ENCODE data around the gene GP5. TPM values are rescaled to one million over a fixed set of nuclear protein-coding genes. Genes with fewer than 3 reads are reported as not detected.

GP5 gene
- total and polyA plus RNA-seq, 2 of the 13 experiments (the other 11 are each of a cell fraction or from before 2014, with no cell fraction given), result not detected

- TF ChIP-seq SP140L (CRISPR knock-in tag; IDR thresholded peaks at IDR 0.05; ENCODE audit: borderline replicate concordance) (no peak), ZNF20 (CRISPR knock-in tag; IDR thresholded peaks at IDR 0.05) (no peak), ZNF570 (CRISPR knock-in tag; IDR thresholded peaks at IDR 0.05; ENCODE audit: borderline replicate concordance) (no peak), SNAPC5 (CRISPR knock-in tag; IDR thresholded peaks at IDR 0.05; ENCODE audit: borderline replicate concordance) (no peak), ZNF263 (CRISPR knock-in tag; IDR thresholded peaks at IDR 0.05) (no peak), TP53 (CRISPR knock-in tag; conservative IDR thresholded peaks at IDR 0.05) (no peak), ELF1 (CRISPR knock-in tag; IDR thresholded peaks at IDR 0.05) (peak; percentile 21; the same call in 1 of the 2 replicates), HDAC1 (CRISPR knock-in tag; IDR thresholded peaks at IDR 0.05) (peak; percentile 36; the same call in 1 of the 2 replicates), NFYC (CRISPR knock-in tag; IDR thresholded peaks at IDR 0.05) (no peak), ZNF670 (CRISPR knock-in tag; IDR thresholded peaks at IDR 0.05; ENCODE audit: borderline replicate concordance) (no peak), MZF1 (CRISPR knock-in tag; IDR thresholded peaks at IDR 0.05; ENCODE audit: borderline replicate concordance) (no peak), GZF1 (CRISPR knock-in tag; IDR thresholded peaks at IDR 0.05) (no peak), NFKB2 (CRISPR knock-in tag; IDR thresholded peaks at IDR 0.05; ENCODE audit: borderline replicate concordance) (no peak), KAT8 (CRISPR knock-in tag; IDR thresholded peaks at IDR 0.05) (0 out of 2 replicates have a peak, but pooled peaks have one; percentile 30), ZNF704 (CRISPR knock-in tag; IDR thresholded peaks at IDR 0.05; ENCODE audit: borderline replicate concordance) (no peak), ATAD3A (CRISPR knock-in tag; IDR thresholded peaks at IDR 0.05) (no peak), SNRNP70 (IDR thresholded peaks at IDR 0.05; ENCODE audit: low read depth, low read length) (no peak), NR3C1 (CRISPR knock-in tag; IDR thresholded peaks at IDR 0.05) (no peak), EED (CRISPR knock-in tag; IDR thresholded peaks at IDR 0.05) (no peak), ATF2 (CRISPR knock-in tag; IDR thresholded peaks at IDR 0.05) (no peak), ZZZ3 (CRISPR knock-in tag; IDR thresholded peaks at IDR 0.05; ENCODE audit: borderline replicate concordance) (no peak)
- TF ChIP-seq, protein P1, sequence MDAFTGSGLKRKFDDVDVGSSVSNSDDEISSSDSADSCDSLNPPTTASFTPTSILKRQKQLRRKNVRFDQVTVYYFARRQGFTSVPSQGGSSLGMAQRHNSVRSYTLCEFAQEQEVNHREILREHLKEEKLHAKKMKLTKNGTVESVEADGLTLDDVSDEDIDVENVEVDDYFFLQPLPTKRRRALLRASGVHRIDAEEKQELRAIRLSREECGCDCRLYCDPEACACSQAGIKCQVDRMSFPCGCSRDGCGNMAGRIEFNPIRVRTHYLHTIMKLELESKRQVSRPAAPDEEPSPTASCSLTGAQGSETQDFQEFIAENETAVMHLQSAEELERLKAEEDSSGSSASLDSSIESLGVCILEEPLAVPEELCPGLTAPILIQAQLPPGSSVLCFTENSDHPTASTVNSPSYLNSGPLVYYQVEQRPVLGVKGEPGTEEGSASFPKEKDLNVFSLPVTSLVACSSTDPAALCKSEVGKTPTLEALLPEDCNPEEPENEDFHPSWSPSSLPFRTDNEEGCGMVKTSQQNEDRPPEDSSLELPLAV (CRISPR knock-in tag; conservative IDR thresholded peaks at IDR 0.05; ENCODE audit: low read depth), result no peak
- TF ChIP-seq, protein P2, sequence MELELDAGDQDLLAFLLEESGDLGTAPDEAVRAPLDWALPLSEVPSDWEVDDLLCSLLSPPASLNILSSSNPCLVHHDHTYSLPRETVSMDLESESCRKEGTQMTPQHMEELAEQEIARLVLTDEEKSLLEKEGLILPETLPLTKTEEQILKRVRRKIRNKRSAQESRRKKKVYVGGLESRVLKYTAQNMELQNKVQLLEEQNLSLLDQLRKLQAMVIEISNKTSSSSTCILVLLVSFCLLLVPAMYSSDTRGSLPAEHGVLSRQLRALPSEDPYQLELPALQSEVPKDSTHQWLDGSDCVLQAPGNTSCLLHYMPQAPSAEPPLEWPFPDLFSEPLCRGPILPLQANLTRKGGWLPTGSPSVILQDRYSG (CRISPR knock-in tag; IDR thresholded peaks at IDR 0.05), result no peak
- TF ChIP-seq, protein P3, sequence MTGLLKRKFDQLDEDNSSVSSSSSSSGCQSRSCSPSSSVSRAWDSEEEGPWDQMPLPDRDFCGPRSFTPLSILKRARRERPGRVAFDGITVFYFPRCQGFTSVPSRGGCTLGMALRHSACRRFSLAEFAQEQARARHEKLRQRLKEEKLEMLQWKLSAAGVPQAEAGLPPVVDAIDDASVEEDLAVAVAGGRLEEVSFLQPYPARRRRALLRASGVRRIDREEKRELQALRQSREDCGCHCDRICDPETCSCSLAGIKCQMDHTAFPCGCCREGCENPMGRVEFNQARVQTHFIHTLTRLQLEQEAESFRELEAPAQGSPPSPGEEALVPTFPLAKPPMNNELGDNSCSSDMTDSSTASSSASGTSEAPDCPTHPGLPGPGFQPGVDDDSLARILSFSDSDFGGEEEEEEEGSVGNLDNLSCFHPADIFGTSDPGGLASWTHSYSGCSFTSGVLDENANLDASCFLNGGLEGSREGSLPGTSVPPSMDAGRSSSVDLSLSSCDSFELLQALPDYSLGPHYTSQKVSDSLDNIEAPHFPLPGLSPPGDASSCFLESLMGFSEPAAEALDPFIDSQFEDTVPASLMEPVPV (CRISPR knock-in tag; IDR thresholded peaks at IDR 0.05), result no peak
- TF ChIP-seq, protein P4, sequence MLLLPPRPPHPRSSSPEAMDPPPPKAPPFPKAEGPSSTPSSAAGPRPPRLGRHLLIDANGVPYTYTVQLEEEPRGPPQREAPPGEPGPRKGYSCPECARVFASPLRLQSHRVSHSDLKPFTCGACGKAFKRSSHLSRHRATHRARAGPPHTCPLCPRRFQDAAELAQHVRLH (CRISPR knock-in tag; IDR thresholded peaks at IDR 0.05; ENCODE audit: borderline replicate concordance, low read depth), result no peak
Observed at GRCh38 chr3:194446754-194447153, 47.7 kb upstream of the GP5 start (continued).
